ENCODE data around the gene TCAP. TPM values are rescaled to one million over a fixed set of nuclear protein-coding genes. Genes with fewer than 3 reads are reported as not detected.

TCAP gene
- total RNA-seq, 2 donors from 2014 or later: 6.4 to 16.9 TPM

DNA sequence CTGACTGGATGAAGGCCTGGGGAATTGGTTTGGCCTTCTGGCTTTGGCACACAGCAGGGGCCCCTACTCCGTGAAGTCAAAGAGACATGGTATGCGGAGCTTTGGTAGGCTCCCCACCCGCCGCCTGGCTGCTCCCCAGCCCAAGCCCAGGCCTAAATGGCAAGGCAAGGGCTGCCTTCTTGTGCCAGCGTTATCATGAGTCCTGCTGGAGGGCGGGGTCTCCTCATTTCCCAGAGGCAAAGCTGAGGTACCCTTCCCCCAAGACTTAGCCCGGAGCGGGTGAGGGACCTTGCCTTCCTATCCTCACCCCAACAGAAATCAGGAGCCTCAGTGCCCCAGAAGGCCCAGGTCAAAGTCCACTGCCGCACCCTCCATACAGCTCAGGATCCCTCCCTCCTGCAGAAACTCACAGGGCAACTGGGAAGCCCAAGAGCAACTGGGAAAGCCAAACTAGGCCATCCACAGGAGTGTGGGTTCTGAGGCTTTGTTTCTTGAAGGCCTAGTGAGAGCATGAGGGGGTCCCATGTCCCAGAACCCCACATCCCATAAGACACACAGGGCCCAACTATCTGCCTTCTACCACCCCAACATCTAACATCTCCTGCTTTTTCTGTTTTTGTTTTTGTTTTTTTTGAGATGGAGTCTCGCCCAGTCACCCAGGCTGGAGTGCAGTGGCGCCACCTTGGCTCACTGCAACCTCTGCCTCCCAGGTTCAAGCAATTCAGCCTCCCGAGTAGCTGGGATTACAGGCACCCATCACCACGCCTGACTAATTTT, 13.4 kb downstream of the TCAP start:
- Histone ChIP-seq H3K36me3 (no peaks in the 10 kb centered on the region), H3K27ac (peak overlapping the region; percentile 87 to 92), H3K27me3 (replicated peaks; ENCODE audit: insufficient read depth) (no peaks in the 10 kb centered on the region), H3K4me3 (no peak overlapping the region), H3K4me1 (ENCODE audit: control insufficient read depth in 1 of 2, low read depth in 2 of 2) (peaks cover 34 to 58% of the 10 kb centered on the region in 2 donors), H3K9me3 (no peaks in the 10 kb centered on the region)
- TF ChIP-seq, protein P1, sequence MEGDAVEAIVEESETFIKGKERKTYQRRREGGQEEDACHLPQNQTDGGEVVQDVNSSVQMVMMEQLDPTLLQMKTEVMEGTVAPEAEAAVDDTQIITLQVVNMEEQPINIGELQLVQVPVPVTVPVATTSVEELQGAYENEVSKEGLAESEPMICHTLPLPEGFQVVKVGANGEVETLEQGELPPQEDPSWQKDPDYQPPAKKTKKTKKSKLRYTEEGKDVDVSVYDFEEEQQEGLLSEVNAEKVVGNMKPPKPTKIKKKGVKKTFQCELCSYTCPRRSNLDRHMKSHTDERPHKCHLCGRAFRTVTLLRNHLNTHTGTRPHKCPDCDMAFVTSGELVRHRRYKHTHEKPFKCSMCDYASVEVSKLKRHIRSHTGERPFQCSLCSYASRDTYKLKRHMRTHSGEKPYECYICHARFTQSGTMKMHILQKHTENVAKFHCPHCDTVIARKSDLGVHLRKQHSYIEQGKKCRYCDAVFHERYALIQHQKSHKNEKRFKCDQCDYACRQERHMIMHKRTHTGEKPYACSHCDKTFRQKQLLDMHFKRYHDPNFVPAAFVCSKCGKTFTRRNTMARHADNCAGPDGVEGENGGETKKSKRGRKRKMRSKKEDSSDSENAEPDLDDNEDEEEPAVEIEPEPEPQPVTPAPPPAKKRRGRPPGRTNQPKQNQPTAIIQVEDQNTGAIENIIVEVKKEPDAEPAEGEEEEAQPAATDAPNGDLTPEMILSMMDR (IDR thresholded peaks at IDR 0.05): no peak
- ATAC-seq (ENCODE audit: insufficient number of reproducible peaks, low FRiP score, low read depth) (no peak), DNase-seq (ENCODE audit: low spot score) (no peak)

DNA sequence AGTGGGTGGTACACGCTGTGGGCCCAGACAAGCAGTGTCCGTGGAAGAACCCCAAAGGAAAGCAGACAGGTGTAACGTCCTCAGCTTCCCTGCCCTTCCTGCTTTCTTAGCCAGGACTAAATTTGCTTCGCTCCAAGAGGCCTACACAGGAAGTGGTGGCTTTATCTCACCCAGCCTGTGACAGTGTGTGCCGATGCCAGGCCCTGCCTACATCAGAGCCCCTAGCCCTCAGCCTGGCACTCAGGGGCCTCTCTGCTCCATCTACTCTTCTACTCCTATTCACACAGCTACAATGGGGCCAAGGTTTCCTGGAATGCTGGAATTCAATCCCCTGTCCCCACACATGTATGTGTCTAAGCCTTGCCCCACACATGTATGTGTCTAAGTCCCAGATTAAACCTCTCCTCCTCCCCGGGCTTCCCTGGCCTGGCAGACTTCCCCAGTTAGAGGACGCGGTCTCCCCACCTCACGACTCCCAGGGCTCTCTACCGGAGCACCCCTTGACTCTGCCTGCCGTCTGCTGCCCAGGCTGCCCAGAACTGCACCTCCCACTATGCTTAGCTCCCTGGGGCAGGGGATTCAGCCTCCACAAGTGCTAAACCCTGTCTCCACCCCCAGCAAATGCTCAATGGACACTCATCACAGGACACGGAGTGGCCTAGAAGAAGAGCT, 14.5 kb downstream of the TCAP start:
- no peak overlapping the region for H3K4me3 ChIP-seq
- TF ChIP-seq, protein P1 (IDR thresholded peaks at IDR 0.05): no peak
- DNase-seq (ENCODE audit: low spot score): no peak
- no peak for ATAC-seq (ENCODE audit: insufficient number of reproducible peaks, low FRiP score, low read depth)
- H3K27ac ChIP-seq: peak overlapping the region; percentile 87 to 92
- H3K27me3 ChIP-seq (replicated peaks; ENCODE audit: insufficient read depth): no peaks in the 10 kb centered on the region
- H3K36me3 ChIP-seq: no peaks in the 10 kb centered on the region
- H3K9me3 ChIP-seq: no peaks in the 10 kb centered on the region
- H3K4me1 ChIP-seq (ENCODE audit: control insufficient read depth in 1 of 2, low read depth in 2 of 2): peaks cover 34 to 53% of the 10 kb centered on the region in 2 donors

DNA sequence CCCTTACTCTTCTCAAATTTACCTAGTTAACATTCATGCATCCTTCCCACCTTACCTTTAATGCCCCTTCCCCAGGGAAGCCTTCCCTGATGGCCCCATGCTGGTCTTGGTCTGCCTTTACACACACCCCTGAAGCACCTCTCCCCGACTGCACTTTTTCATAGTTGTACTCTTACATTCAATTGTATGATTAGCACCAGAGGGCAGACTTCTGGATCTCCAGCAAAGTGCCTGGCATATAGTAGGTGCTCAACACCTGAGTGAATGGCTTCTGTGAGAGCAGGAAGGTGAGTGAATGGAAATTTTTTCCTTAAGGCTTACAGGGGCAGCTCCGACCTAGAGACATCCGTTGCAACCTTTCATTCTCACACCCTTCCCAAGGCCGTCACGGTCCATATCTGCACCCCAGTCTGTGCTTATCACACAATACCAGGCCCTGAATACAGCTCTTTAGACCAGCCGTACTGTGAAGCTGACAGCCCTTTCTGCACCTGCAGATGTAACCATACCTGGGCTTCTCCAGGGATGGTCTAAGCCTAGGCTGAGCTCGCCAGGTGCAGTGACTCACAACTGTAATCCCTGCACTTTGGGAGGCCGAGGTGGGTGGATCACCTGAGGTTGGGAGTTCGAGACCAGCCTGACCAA, 18.3 kb downstream of the TCAP start:
- TF ChIP-seq, protein P1 (IDR thresholded peaks at IDR 0.05): no peak
- no peaks in the 10 kb centered on the region for H3K36me3 ChIP-seq

DNA sequence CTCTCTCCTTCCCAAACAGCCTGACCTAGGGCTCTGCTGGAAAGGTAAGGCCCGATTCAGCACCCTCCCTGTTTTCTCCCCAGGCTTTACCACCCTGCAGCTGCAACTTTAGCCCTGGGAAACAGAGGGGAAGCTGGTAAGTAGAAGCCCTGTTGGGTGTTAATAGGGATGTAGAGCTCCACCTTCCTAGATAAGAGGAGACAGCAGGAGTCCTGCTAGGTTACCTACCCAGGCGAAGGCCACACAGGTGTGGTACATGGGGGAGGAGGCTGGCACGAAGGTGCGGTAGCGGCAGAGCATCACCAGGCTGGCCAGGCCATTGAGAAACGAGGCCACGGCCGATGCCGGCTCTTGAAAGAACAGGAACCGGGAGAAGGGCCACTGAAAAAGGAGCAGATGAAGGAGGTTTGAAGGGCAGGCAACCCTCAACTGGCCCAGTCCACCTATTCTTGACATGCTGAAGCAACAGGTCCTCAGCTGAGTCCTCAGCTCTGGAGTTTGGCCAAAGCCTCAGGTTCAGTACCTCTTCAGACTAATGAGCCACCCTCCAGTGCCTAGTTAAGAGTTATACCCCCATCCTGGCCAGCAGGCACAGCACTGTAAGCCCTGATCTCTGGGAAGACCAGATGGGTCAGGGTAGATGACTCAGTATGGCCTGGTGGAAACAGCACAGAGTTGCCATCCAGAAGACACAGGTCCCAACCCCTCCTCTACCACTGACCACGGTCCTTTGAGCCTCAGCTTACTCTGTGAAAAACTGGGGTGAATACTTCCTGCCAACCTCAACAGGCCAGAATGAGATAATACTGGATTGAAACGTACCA, 19.4 kb downstream of the TCAP start:
- DNase-seq (ENCODE audit: low spot score) (no peak), ATAC-seq (ENCODE audit: insufficient number of reproducible peaks, low FRiP score, low read depth) (no peak)
- Histone ChIP-seq H3K27me3 (replicated peaks; ENCODE audit: insufficient read depth) (no peaks in the 10 kb centered on the region), H3K27ac (no peak overlapping the region), H3K4me3 (no peak overlapping the region), H3K36me3 (no peaks in the 10 kb centered on the region), H3K9me3 (no peaks in the 10 kb centered on the region), H3K4me1 (ENCODE audit: control insufficient read depth in 1 of 2, low read depth in 2 of 2) (peaks cover 6 to 19% of the 10 kb centered on the region in 2 donors)
- TF ChIP-seq, protein P1 (IDR thresholded peaks at IDR 0.05): no peak

More for the DNA sequence above, 18.3 kb downstream of the TCAP start:
- ATAC-seq (ENCODE audit: insufficient number of reproducible peaks, low FRiP score, low read depth) (no peak), DNase-seq (ENCODE audit: low spot score) (no peak)
- H3K4me1 ChIP-seq (ENCODE audit: control insufficient read depth in 1 of 2, low read depth in 2 of 2): peaks cover 10 to 26% of the 10 kb centered on the region in 2 donors
- H3K27ac ChIP-seq: no peak overlapping the region
- H3K27me3 ChIP-seq (replicated peaks; ENCODE audit: insufficient read depth): no peaks in the 10 kb centered on the region
- no peak overlapping the region for H3K4me3 ChIP-seq
- H3K9me3 ChIP-seq: no peaks in the 10 kb centered on the region

Data from thoracic aorta (tissue), 2 donors.